ES-I3 (cell line): ENCODE data around the gene SERPINA1.

Experiments
- H3K36me3 ChIP-seq: 2 replicates; pipeline ENCODE4 v1.6.1; 2013; ENCODE audit warnings: mild to moderate bottlenecking, low read length, control low read depth, moderate library complexity; ENCODE audit not compliant: insufficient read depth
- H3K4me1 ChIP-seq: 2 replicates; pipeline ENCODE4 v1.6.1; 2013; ENCODE audit warnings: mild to moderate bottlenecking, control low read depth, low read length; ENCODE audit not compliant: insufficient read depth
- H3K9ac ChIP-seq: 2 replicates; pipeline ENCODE4 v1.6.1; 2013; ENCODE audit warnings: low read depth, mild to moderate bottlenecking, low read length, moderate library complexity
- H3K9me3 ChIP-seq: 2 replicates; pipeline ENCODE4 v1.6.1; 2013; ENCODE audit warnings: mild to moderate bottlenecking, low read length, moderate library complexity; ENCODE audit not compliant: control insufficient read depth, insufficient read depth

The SERPINA1 gene

DNA sequence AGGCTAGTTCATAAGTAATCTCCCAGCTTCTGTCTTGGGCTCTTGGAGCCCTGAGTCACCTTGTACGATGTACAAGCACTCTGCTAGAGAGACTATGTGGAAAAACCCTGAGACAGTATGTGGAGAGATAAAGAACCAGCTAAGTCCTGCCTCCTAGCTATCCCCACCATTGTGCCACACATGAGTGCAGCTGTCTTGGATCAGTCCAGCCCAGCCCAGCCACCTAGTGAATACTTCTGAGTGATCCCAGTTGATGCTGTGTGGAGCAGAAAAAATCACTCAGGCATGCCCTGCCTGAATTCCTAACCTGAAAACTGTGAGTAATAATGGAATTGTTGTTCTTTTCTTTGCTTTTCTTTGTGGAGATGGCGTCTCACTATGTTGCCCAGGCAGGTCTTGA, 60.2 kb downstream of the SERPINA1 start:
- Histone ChIP-seq H3K9ac (no peak overlapping the region), H3K36me3 (no peaks in the 10 kb centered on the region), H3K4me1 (no peaks in the 10 kb centered on the region), H3K9me3 (no peaks in the 10 kb centered on the region)
